NOMO-1 treated with dmso at 0.1 percent for 144 hours (cell line): ENCODE measurements around the gene TMEM201.
"Not testable (repeated sequence)": the region's sequence is repeated elsewhere in the genome, so short reads cannot be mapped to it uniquely, and the experiment has no call there.

Source experiments
- DNase-seq: peaks from one replicate; lab custom pipeline; 2025; ENCODE audit not compliant: unreplicated experiment; lab: John Stamatoyannopoulos, UW

The TMEM201 gene, protein sequence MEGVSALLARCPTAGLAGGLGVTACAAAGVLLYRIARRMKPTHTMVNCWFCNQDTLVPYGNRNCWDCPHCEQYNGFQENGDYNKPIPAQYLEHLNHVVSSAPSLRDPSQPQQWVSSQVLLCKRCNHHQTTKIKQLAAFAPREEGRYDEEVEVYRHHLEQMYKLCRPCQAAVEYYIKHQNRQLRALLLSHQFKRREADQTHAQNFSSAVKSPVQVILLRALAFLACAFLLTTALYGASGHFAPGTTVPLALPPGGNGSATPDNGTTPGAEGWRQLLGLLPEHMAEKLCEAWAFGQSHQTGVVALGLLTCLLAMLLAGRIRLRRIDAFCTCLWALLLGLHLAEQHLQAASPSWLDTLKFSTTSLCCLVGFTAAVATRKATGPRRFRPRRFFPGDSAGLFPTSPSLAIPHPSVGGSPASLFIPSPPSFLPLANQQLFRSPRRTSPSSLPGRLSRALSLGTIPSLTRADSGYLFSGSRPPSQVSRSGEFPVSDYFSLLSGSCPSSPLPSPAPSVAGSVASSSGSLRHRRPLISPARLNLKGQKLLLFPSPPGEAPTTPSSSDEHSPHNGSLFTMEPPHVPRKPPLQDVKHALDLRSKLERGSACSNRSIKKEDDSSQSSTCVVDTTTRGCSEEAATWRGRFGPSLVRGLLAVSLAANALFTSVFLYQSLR

DNA sequence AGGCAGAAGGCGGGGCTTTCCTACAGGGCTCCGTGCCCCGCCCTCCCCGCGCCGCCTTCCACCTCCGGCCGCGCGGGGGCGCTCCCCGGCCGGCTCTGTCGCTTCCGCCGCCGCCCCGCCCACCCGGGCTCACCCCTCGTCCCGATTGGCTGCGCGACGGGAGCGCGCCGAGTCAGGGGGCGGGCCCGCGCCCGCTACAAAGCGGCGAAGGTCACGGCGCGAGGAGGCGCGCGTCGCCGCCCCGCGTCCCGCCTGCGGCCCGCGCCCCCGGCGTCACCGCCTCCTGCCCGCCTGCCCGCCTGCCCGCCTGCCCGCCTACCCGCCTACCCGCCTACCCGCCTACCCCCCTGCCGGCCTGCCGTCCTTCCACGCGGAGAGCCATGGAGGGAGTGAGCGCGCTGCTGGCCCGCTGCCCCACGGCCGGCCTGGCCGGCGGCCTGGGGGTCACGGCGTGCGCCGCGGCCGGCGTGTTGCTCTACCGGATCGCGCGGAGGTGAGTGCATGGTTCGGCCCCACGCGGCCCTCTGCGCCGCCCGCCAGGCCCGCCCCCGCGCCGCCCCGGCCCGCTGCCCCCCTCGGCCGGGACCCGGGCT, at the start of gene TMEM201:
Gene TMEM201 (plus strand): TSS at position 361 of the 593 bp plus-strand sequence. CDS start 20 bp downstream, at position 381.
- DNase-seq: peak; percentile 80

DNA sequence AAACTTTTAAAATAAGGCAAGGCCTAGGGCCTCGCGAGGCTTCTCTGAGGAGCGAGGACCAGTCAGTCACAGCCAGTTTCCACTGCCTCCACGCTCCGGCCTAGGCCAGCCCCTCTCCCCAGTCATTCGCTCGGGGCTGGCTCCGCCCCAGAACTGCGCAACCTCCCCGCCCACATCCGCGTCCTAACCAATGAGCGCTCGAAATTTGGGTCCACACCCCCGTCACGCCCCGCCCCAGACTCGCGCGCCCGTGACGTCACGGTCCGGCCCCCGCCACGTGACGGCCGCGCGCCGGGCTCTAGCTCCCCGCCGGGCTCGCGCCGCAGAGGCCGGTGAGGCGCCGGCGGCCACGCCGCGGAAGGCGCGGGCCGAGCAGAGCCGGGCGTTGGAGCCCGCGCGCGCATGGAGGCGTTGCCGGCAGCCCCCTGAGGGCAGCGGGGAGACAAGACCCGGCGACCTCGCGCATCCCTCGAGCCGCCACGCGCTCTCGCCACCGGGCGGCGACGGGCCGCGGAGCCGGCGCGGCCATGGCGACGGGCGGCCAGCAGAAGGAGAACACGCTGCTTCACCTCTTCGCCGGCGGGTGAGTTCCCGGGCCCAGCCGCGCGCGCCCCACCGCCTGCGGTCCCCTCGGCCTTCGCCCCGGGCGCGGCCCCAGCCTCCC, 49.4 kb upstream of the TMEM201 start, which contains the start of gene SLC25A33:
Gene SLC25A33 (plus strand): TSS at position 301 of the 664 bp plus-strand sequence. CDS start 227 bp downstream, at position 528.
- DNase-seq: peak; percentile 94

DNA sequence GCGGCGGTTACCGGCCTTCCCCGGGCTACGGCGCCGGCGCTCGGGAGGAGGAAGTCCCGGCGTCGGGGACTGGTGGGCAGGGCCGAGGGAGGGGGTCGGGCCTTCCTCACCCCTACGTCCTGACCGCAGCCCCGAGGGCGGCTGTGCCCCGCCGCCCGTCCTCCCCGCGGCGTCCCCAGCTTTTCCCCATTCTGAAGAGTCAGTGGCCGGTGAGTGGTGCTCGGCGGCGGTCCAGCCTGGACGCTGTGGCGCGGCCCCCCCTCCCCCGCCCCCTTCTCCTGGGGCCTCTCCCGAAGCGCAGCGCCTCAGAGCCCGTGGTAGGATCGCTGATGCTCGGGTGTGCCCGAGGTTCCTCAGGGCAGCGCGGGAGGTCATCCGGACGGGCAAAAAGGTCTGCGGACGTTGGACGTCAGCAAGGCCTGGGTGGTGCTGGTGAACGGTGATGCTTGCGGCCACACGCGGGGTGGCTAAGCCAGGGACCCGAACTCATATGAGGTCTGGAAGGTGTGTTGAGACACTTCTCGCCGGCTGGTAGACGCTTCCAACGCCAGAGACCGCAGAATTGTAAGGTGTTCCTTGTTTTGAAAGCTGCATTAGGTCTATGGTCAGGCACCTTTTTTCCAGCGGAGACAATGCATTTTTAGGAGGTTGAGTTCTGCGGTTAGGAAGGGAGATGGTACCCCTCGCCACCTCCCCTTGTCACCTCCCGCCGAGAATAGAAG, 48.7 kb upstream of the TMEM201 start:
- peak; percentile 49 for DNase-seq

DNA sequence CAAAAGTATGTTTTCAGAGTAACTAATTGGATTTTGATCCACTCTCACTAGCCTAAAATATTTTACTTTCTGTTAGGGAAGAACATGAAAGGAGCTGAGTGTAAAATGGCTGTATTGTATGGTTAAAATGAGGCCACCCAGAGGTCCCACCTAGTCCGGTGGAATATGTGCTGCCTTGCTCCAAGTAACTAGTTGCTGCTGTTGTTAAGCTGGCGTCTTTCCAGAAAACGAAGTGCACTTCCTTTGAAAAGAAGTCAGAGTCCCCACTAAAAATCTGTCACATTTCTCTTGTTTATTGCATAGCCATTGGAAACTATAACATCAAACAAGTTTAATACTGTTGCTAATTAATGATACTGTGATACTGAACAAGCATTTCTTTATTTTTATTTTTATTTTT, 46.3 kb upstream of the TMEM201 start:
- DNase-seq: no peak

DNA sequence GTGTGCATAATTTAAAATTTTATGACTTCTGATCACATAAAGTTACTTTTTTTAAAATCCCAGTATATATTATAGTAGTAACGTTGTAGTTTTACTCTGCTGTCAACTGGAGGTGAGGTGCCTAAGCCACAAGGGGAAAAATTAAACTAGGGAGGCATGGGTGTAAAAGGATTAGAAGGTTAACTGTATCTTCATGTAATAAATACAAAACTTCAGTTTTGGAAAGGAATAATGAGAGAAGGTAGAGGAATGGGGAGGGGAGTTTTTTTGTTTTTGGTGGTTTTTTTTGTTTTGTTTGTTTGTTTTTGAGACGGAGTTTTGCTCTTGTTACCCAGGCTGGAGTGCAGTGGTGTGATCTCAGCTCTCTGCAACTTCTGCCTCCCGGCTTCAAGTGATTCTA, 43.8 kb upstream of the TMEM201 start:
- no peak for DNase-seq

DNA sequence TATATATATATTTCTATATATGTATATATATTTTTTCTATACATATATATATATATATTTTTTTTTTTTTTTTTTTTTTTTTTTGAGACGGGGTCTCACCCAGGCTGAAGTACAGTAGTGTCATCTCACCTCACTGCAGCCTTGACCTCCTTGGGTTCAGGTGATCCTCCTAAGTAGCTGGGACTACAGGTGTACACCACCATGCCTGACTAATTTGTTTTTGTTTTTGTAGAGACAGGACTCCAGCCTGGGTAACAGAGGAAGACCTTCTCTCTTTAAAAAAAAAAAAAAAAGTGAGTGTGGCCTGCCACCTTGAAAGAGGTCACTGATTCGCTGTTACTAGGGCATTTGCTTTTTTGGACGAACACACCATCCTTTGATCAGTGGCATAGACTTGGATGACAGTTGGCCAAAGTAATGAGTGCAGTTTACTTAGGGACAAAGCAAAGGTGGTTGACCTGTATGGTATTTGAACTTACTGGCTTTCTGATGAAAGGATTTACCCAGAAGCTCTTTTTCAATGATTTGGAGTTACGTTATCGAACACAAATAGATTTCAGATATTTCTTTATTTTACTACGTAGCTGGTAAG, 38.7 kb upstream of the TMEM201 start:
- DNase-seq: no peak

DNA sequence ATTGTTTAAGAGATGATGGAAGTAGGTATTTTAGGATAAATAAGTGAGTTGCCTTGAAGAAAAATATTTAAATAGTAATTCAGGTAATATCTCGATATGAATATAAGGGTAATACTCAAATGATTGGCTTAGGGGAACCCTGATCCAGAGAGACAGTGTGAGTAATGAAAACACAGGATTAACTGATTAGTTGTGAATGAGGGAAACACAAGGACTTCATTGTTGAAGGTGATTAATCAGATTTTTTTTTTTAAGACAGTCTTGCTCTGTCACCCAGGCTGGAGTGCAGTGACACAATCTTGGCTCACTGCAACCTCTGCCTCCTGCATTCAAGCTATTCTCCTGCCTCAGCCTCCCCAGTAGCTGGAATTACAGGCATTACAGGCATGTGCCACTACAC, 36.7 kb upstream of the TMEM201 start:
- no peak for DNase-seq

DNA sequence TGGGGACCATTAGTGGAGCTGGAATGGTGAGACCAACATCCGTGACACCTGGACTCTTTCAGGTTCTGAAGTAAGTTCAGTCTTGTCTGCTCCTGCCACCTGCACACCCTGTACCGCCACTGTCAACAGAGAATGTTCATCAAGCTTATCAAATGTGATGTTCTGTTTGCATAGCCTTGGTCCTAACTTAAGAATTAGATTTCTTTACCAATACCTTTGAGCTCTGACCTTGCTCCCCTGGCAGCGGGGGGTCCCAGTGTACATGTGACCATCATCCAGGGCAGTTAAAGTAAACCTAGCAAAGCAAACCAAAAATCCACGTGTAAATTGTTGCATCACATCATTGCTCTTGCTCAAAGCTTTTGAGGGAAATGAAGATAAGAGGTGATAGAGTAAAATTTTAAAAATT, 35.0 kb upstream of the TMEM201 start:
- no peak for DNase-seq

DNA sequence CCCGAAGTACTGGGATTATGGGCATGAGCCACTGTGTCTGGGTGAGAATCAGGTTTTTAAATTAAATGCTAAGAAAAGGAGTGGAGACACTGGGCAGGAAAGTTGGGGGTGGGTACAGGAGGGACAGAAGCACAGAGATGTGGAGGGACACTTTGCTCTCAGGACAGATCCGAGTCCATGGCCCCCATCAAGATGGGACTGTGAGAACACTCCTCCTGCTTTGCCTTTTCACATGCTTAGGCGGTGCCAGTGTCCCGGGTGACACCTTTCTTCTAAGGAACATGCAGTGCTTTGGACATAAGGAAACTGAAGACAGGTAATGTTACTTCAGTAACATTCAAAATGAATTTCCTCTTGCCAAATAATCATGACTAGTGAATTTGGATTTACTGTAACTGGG, 32.8 kb upstream of the TMEM201 start:
- DNase-seq: no peak

DNA sequence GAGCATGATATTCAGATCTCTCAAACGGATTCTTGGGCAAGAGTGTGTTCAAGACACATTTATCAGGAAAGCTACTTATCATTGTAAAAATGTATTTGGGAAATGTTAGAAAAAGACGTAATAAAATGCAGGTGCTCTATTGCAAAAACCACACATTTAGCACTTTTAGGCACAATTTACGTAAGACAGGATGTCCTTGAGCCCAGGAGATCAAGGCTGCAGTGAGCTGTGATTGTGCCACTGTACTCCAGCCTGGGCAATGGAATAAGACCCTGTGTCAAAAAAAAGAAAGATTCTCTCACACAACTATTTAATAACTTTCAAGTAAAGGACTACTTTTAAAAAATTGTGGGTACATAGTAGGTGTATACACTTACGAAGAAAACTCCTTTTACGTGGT, 31.1 kb upstream of the TMEM201 start:
- no peak for DNase-seq

DNA sequence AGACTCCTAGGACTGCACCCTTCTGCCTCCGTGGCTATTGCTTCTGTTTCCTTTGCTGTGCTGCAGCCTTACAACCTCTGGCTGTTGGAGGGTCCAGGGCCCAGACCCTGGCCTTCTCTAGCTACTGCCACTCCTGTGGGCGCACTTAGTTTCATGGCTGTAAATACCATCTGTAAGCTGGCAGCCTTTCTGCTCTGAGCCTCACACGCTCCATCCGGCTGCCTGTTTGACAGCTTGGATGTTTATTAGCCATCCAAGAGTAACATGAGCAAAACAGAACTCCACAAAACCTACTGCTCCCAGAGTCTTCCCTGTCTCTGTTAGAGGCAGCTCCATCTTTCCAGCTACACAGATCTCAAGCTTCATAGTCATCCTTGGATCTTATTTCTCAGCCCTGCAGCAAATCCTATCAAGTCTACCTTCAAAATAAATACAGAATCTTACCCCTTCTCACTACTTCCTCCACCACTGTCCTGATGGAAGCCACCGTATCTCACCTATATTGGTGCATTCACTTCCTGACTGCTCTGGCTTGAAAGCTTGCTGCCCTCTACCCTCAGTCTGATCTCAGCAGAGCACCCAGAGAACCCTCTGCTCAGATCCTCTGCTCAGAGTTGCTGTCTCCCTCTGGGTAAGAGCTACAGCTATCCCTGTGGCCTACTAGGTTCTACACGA, 30.3 kb upstream of the TMEM201 start:
- DNase-seq: no peak

DNA sequence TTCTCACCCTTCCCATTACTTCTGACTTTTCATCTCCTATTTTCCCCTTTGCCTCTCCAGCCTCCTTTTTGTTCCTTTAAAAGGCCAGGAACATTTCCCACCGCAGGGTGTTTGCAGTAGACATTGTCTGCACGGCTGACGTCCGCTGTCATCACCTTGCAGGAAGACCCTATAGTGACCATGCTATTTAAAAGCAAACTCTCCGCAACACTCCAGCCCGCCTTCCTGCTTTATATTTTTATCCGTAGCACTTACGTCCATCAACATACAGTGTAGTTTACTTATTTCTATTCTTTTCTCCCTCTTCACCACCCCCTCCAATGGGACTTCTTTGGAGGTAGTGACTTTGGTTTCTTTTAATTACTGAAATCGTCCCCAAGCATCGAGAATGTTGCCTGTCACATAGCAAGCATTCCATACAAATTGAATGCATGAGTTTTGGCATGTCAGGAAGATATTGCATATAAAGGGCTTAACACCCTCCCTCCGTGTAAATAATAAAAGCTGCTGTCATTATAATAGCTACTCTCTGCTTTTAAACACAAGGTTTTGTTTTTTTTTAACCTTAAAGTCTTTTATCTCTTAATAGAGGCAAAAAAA, 29.7 kb upstream of the TMEM201 start:
- no peak for DNase-seq

DNA sequence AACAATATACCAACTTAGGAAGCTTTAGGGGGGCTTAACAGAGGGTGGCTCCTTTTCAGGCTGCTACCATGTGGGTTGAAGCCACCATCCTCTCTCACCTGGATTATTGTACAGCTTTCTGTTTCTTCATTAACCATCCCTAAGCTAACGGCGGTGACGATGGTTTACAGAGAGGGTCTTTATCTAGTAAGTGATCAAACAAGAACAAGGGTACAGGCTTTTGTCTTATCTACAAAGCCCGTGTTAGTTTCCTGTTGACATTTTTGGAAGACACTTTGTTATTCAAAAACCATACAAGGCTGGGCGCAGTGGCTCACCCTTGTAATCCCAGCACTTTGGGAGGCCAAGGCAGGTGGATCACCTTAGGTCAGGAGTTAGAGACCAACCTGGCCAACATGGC, 29.0 kb upstream of the TMEM201 start:
- no peak for DNase-seq

DNA sequence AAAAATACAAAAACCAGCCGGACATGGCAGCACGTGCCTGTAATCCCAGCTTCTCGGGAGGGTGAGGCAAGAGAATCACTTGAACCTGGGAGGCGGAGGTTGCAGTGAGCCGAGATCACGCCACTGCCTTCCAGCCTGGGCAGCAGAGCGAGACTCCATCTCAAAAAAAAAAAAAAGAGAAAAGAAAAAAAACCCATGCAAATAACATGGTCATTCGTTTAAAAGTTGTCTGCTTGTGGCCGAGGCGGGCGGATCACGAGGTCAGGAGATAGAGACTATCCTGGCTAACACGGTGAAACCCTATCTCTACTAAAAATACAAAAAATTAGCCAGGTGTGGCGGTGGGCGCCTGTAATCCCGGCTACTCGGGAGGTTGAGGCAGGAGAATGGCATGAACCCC, 28.6 kb upstream of the TMEM201 start:
- DNase-seq: not testable (repeated sequence)

DNA sequence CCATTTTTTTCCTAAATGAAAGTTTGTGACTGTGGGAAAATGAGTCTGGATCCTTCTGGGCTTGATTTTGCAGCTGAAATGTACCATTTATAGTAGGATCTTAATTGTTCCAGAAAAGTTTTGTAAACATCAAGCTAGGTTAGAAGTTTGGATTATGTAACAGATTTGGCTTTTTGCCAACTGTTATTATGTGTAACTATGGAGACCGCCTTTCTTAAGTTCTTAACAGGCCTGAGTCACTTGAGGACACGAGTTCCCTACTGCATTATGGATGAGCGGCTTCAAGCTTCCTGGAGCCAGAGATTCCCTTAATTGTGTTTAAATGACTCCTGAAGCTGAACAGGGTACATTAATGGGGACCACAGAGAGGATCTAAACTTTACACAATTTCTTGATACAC, 27.3 kb upstream of the TMEM201 start:
- peak; percentile 39 for DNase-seq

DNA sequence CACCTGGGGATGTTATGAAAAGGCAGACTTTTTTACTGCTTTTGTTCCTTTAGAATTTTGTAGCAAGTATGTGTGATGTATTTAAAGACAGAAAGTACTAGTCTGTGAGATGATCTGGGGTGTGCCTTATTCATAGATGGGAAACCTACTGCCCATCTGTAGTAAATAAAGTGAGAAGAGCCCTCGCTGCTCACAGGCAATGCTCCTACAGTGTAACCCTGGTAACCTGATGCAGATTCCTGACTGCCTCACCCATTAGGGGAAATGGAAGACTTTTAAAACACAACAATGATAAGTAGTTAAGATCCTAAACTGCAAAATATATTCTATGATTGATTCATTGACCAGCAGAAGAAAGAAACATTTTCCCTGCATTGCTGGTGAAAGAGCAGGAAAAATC, 19.4 kb upstream of the TMEM201 start:
- DNase-seq: no peak

DNA sequence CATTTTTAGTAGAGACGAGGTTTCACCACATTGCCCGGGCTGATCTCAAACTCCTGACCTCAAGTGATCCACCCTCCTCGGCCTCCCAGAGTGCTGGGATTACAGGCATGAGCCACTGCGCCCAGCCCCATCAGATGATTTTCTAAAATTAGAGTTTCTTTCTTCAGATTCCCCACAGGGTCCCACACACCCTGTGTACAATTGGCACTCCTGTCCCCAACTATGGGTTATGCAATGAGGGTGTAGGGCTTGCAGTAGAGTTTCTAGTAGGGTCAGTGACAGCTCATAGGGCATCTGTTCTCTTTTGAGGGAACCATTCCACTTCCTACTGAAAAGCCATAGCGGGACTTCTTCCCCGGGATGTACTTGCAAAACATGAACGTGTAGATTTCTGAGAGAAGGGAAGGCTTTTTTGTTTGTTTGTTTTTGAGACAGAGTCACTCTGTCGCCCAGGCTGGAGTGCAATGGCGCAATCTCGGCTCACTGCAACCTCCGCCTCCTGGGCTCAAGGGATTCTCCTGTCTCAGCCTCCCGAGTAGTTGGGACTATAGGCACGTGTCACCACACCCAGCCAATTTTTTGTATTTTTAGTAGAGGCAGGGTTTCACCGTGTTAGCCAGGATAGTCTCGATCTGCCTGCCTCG, 17.7 kb upstream of the TMEM201 start:
- not testable (repeated sequence) for DNase-seq

DNA sequence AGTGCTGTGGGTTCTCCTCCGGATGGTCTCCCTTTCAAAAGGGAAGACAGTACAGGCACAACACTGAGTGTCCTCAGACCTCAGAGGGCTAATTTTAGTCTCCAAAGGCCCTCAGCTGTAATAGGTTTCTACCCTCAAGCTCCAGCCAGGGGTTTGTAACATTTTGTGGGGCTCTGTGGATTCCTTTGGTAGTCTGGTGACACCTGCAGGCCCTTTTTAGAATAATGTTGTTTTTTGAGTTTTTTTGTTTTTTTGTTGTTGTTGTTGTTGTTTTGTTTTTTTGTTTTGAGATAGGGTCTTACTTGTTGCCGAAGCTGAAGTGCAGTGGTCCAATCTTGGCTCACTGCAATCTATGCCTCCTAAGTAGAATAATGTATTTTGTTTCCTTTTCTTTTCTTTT, 15.0 kb upstream of the TMEM201 start:
- no peak for DNase-seq

DNA sequence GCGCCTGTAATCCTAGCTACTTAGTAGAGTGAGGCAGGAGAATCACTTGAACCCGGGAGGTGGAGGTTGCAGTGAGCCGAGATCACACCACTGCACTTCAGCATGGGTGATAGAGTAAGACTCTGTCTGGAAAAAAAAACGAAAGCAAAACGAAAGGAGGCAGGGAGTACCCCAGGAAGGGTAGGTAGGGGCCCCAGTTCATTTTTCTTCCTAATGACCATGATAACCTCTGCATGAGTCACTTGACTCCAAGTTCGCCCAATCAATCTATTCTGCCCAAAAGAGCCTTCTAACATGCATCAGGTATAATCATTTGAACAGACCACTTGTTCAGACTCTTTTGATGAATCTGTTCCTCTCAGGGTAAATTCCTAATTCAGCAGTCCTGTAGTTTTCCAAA, 13.2 kb upstream of the TMEM201 start:
- DNase-seq: no peak
